ENCODE data around the gene BCL2L11. TPM values are rescaled to one million over a fixed set of nuclear protein-coding genes. Genes with fewer than 3 reads are reported as not detected.

Gene BCL2L11
- total and polyA plus RNA-seq, 2 donors (not counting 3 experiments of a cell fraction or from before 2014, with no cell fraction given): 12.9 to 26.6 TPM

DNA sequence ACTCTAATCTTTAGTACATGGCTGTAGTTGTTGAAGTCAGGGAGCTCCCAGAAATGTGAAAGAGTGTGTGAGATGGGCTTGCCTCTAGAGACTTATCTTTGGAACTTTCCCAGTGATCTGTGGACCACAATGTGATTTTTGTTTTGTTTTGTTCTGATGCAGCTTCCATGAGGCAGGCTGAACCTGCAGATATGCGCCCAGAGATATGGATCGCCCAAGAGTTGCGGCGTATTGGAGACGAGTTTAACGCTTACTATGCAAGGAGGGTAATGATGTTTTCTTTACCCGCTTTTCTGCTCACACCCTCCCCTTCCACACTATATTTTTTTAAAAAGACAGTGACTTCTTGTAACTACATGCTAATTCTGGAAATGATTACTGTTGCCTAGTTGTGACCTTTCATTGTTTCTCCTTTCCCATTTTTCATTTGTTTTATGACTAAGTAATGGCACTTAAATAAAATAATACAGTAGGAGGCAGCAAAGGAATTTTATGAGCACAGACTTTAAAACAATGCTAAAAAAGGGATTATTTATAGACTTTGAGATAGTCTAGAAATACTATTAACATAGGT lies 29.3 kb downstream of the BCL2L11 start:
- POLR2A ChIA-PET: interaction anchor here (1.1 to 1.2 kb wide), 2 partner anchors 29 kb away, joined by 3 to 4 read pairs; partner anchors contain the start of gene BCL2L11
- DNase-seq (ENCODE audit: low read depth, low spot score) (peak; percentile 88), FAIRE-seq (peak; percentile 21)

More for the DNA sequence above, 29.3 kb downstream of the BCL2L11 start:
- Histone ChIP-seq H3K9me1 (replicated peaks; ENCODE audit: control insufficient read depth, extremely low read depth, insufficient read depth, low read length) (no peaks in the 10 kb centered on the region), H3K27ac (ENCODE audit: insufficient read depth, low read depth, low read length) (peak overlapping the region; percentile 32), H3K36me3 (ENCODE audit: control insufficient read depth in 2 of 2, extremely low read depth in 1 of 2, insufficient read depth in 2 of 2, low read length in 2 of 2) (peaks cover 0 to 13% of the 10 kb centered on the region in 2 experiments), H3K4me1 (ENCODE audit: control insufficient read depth, extremely low read depth, insufficient read depth, low read length) (peaks cover 28% of the 10 kb centered on the region), H3K4me3 (replicated peaks in 1 of 3; ENCODE audit: insufficient read depth in 1 of 3, low read depth in 1 of 3, low read length in 3 of 3) (peak overlapping the region in 1 of 3 experiments; percentile 59), H3K9me3 (replicated peaks; ENCODE audit: control insufficient read depth, insufficient read depth, low read length) (no peaks in the 10 kb centered on the region), H2AFZ (ENCODE audit: low read depth, low read length) (peak overlapping the region; percentile 36), H3K9ac (replicated peaks; ENCODE audit: extremely low read depth, insufficient read depth, low read length) (peak overlapping the region; percentile 41), H3K79me2 (ENCODE audit: control insufficient read depth, insufficient read depth, low read length) (no peaks in the 10 kb centered on the region), H4K20me1 (replicated peaks; ENCODE audit: control insufficient read depth, extremely low read depth, insufficient read depth, low read length) (peaks cover 3% of the 10 kb centered on the region), H3K4me2 (ENCODE audit: insufficient read depth, low read length) (peak overlapping the region; percentile 84), H3K27me3 (ENCODE audit: control insufficient read depth in 2 of 2, insufficient read depth in 2 of 2, low read length in 2 of 2) (peaks cover 2% of the 10 kb centered on the region in 2 experiments)
- dilution Hi-C loops (cut with MboI; ENCODE audit: extremely low pct_ligation_motif_present, low sequenced_read_pairs) (no loop called here), intact Hi-C loops (cut with micrococcal nuclease) (loop anchor here (2.0 kb wide), 1 partner anchor 29 kb away; the partner anchor contains the start of gene BCL2L11)
- TF ChIP-seq CTCF (IDR thresholded peaks at IDR 0.05; ENCODE audit: extremely low read depth in 1 of 2, insufficient read depth in 1 of 2, low read depth in 1 of 2, low read length in 2 of 2) (peak in 1 of 2 donors; percentile 5), GATA2 (IDR thresholded peaks at IDR 0.05; ENCODE audit: insufficient read depth, insufficient read length, low read depth, low read length) (peak; percentile 66), MAX (IDR thresholded peaks at IDR 0.05; ENCODE audit: insufficient read depth, insufficient read length) (no peak), FOS (IDR thresholded peaks at IDR 0.05; ENCODE audit: borderline replicate concordance, insufficient read depth, low read length) (peak; percentile 13), JUN (IDR thresholded peaks at IDR 0.05; ENCODE audit: borderline replicate concordance, insufficient read depth, insufficient read length, low read depth) (peak; percentile 23)
- TSS peak; percentile 38 for BruUV-seq (replicated peaks)
- CTCF ChIA-PET: interaction anchor here (1.0 to 3.7 kb wide), 8 partner anchors 9 to 549 kb away, joined by 3 to 30 read pairs (median 5); partner anchors contain the start of gene BCL2L11
